Glutamatergic neuron (in vitro differentiated cells): ENCODE measurements around the gene METTL13. TPM values are rescaled to one million over a fixed set of nuclear protein-coding genes. Genes with fewer than 3 reads are reported as not detected.

Experiments
- DNase-seq: peaks from one replicate; pipeline ENCODE4 v3.0.0; 2022
- H3K27ac Mint-ChIP-seq: one replicate; pipeline ENCODE4 v1.8.0; 2020; ENCODE audit warnings: mild to moderate bottlenecking, mixed read lengths, inconsistent platforms; ENCODE audit not compliant: unreplicated experiment
- H3K27me3 Mint-ChIP-seq: one replicate; pipeline ENCODE4 v1.8.0; 2020; ENCODE audit warnings: mild to moderate bottlenecking, moderate library complexity, mixed read lengths, inconsistent platforms; ENCODE audit not compliant: unreplicated experiment
- H3K36me3 Mint-ChIP-seq: one replicate; pipeline ENCODE4 v1.8.0; 2020; ENCODE audit warnings: mild to moderate bottlenecking, mixed read lengths, inconsistent platforms; ENCODE audit not compliant: unreplicated experiment
- H3K4me1 Mint-ChIP-seq: one replicate; pipeline ENCODE4 v1.8.0; 2020; ENCODE audit warnings: mild to moderate bottlenecking, low read depth, mixed read lengths, inconsistent platforms; ENCODE audit not compliant: unreplicated experiment
- H3K4me3 Mint-ChIP-seq: one replicate; pipeline ENCODE4 v1.8.0; 2020; ENCODE audit warnings: mild to moderate bottlenecking, mixed read lengths, inconsistent platforms; ENCODE audit not compliant: unreplicated experiment
- H3K9me3 Mint-ChIP-seq: one replicate; pipeline ENCODE4 v1.8.0; 2020; ENCODE audit warnings: mild to moderate bottlenecking, moderate library complexity, mixed read lengths, inconsistent platforms; ENCODE audit not compliant: unreplicated experiment
- total RNA-seq: library from RNA; stranded (reverse); fragmentation: NEBNext Ultra II Directional; extraction: Animal tissue kit (Norgen Biotek cat#: 25700); gene quantifications from one replicate; pipeline ENCODE4 v1.2.1, GENCODE V29; 2021; ENCODE audit not compliant: unreplicated experiment
- TF ChIP-seq, protein P1 (sequence below): fragments of 200-600 bp; sonication (generic); IDR thresholded peaks from one replicate; pipeline ENCODE4 v1.5.0; 2021; ENCODE audit not compliant: partially characterized antibody, unreplicated experiment

METTL13 gene
- total RNA-seq, 1 donor from 2014 or later, result 21.4 TPM

- TF ChIP-seq, protein P1, sequence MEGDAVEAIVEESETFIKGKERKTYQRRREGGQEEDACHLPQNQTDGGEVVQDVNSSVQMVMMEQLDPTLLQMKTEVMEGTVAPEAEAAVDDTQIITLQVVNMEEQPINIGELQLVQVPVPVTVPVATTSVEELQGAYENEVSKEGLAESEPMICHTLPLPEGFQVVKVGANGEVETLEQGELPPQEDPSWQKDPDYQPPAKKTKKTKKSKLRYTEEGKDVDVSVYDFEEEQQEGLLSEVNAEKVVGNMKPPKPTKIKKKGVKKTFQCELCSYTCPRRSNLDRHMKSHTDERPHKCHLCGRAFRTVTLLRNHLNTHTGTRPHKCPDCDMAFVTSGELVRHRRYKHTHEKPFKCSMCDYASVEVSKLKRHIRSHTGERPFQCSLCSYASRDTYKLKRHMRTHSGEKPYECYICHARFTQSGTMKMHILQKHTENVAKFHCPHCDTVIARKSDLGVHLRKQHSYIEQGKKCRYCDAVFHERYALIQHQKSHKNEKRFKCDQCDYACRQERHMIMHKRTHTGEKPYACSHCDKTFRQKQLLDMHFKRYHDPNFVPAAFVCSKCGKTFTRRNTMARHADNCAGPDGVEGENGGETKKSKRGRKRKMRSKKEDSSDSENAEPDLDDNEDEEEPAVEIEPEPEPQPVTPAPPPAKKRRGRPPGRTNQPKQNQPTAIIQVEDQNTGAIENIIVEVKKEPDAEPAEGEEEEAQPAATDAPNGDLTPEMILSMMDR, result no peak
- no peak for DNase-seq
- H3K36me3 Mint-ChIP-seq, result no peaks in the 10 kb centered on the region
Measured at GRCh38 chr1:171800851-171801250, 19.4 kb downstream of the METTL13 start.

GRCh38 chr1:171801487-171801891, 20.0 kb downstream of the METTL13 start:
- H3K4me1 Mint-ChIP-seq, result no peaks in the 10 kb centered on the region
- H3K27ac Mint-ChIP-seq, result no peak overlapping the region
- H3K9me3 Mint-ChIP-seq, result no peaks in the 10 kb centered on the region
- TF ChIP-seq, protein P1, result peak; percentile 68
- H3K36me3 Mint-ChIP-seq, result no peaks in the 10 kb centered on the region
- DNase-seq, result no peak
- peaks cover 2% of the 10 kb centered on the region for H3K27me3 Mint-ChIP-seq
- H3K4me3 Mint-ChIP-seq, result no peak overlapping the region

More at GRCh38 chr1:171800851-171801250, 19.4 kb downstream of the METTL13 start:
- H3K9me3 Mint-ChIP-seq, result no peaks in the 10 kb centered on the region
- no peak overlapping the region for H3K27ac Mint-ChIP-seq
- H3K4me3 Mint-ChIP-seq, result no peak overlapping the region
- H3K4me1 Mint-ChIP-seq, result no peaks in the 10 kb centered on the region
- peaks cover 2% of the 10 kb centered on the region for H3K27me3 Mint-ChIP-seq

DNA sequence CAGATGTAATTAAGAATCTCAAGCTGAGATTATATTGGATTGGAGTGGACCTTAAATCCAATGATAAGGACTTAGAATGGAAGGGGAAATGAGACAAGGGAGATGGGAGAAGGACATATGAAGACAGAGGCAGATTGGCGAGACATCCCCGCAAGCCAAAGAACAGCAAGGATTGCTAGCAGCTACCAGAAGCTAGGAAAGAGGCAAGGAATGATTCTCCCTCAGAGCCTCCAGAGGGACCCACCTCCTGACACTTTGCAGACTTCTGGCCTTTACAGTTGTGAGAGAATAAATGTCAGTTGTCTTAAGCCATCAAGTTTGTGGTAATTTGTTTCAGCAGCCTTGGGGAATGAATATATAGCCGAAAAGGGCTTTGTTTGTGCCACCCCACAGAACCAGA, 20.7 kb downstream of the METTL13 start:
- Mint-ChIP-seq H3K36me3 (no peaks in the 10 kb centered on the region), H3K27me3 (no peaks in the 10 kb centered on the region), H3K4me1 (no peaks in the 10 kb centered on the region), H3K4me3 (no peak overlapping the region), H3K9me3 (no peaks in the 10 kb centered on the region), H3K27ac (no peak overlapping the region)
- TF ChIP-seq, protein P1, result no peak
- no peak for DNase-seq

GRCh38 chr1:171803045-171803444, 21.6 kb downstream of the METTL13 start:
- Mint-ChIP-seq H3K27ac (no peak overlapping the region), H3K4me1 (no peaks in the 10 kb centered on the region), H3K9me3 (no peaks in the 10 kb centered on the region), H3K36me3 (no peaks in the 10 kb centered on the region), H3K27me3 (no peaks in the 10 kb centered on the region), H3K4me3 (no peak overlapping the region)
- no peak for DNase-seq
- TF ChIP-seq, protein P1, result no peak

DNA sequence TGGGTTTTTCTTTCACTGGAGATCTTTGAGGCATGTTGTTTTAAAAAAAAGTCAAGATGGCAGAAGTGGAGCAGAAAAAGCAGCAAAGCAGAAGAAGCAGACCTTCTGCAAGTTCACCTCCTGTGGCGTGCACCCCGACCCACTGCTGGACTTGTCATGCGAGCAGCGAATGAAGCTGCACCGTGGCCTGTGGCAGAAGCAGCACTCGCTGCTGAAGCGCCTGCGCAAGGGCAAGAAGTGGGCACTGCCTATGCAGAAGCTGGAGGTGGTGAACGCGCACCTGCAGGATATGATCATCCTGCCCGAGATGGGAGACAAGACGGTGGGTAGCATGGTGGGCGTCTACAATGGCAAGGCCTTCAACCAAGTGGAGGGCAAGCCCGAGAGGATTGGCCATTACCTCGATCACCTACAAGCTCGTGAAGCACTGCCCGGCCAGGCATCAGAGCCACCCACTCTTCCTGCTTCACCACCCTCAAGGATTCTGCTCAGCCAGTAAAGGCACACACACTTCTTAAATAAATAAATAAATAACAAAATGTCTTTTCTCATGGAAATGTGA, 22.1 kb downstream of the METTL13 start:
- no peaks in the 10 kb centered on the region for H3K9me3 Mint-ChIP-seq
- H3K27ac Mint-ChIP-seq, result no peak overlapping the region
- H3K36me3 Mint-ChIP-seq, result no peaks in the 10 kb centered on the region
- TF ChIP-seq, protein P1, result no peak
- no peaks in the 10 kb centered on the region for H3K27me3 Mint-ChIP-seq
- DNase-seq, result no peak
- H3K4me1 Mint-ChIP-seq, result no peaks in the 10 kb centered on the region
- H3K4me3 Mint-ChIP-seq, result no peak overlapping the region
